ENCODE measurements around the gene CRKL.

Gene CRKL, protein sequence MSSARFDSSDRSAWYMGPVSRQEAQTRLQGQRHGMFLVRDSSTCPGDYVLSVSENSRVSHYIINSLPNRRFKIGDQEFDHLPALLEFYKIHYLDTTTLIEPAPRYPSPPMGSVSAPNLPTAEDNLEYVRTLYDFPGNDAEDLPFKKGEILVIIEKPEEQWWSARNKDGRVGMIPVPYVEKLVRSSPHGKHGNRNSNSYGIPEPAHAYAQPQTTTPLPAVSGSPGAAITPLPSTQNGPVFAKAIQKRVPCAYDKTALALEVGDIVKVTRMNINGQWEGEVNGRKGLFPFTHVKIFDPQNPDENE

GRCh38 chr22:20916916-20917810 is at the start of gene CRKL:
Gene CRKL (plus strand): TSS chr22:20917407. CDS start chr22:20917935, 528 bp downstream.
- H3K36me3 Mint-ChIP-seq = peaks cover 7% of the 10 kb centered on the region
- H3K27me3 Mint-ChIP-seq = no peaks in the 10 kb centered on the region
- H3K4me1 Mint-ChIP-seq = peaks cover 34% of the 10 kb centered on the region
- peak within 1 kb of the TSS; percentile 86 for H3K4me3 Mint-ChIP-seq
- H3K9me3 Mint-ChIP-seq = no peaks in the 10 kb centered on the region
- peak within 1 kb of the TSS; percentile 82 for H3K27ac Mint-ChIP-seq

DNA sequence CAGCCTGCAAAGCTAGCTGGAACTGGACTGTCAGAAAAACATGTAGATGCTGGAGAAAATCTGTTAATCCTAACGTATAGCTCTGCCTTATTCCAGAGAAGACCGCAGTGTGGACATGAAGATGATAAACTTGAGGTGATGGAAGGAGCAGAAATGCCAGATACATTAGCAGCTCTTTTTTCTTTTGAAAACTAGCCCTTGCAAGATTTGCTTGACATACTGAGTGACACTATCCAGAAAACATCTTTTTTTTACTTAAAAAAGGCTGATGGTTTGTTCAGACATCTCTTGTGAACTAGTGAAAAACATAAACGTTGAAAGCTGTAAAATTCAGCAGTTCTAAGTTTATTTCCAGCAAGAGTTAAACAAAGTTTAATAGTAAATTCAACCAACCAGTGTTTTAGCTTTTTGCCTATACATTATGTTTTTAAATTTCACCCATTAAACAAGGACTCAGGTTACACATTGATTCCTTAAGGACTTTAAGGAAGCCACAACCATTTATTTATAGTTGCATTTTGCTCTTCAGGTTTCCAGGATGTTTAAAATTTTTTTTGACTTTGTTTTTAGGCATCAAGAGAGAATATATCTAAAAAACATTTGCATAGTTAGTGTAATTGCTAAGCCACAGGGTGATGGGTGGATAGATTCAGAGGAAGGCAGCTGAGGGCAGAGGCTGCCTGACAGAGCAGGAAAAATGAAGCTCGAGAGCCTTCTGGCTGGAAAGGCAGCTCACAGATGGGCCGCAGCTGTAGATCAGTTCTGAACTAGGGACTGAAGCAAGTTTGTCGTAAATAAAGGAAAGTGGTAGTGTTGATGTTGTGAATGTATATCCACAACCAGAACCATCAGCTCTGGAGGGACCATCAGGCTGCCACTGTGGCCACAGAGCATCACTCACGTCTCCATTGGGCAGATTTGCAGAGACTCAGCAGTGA is 48.9 kb upstream of the CRKL start:
- H3K36me3 Mint-ChIP-seq = peaks cover 4% of the 10 kb centered on the region
- H3K9me3 Mint-ChIP-seq = no peaks in the 10 kb centered on the region
- no peaks in the 10 kb centered on the region for H3K27me3 Mint-ChIP-seq
- H3K4me1 Mint-ChIP-seq = peaks cover 27% of the 10 kb centered on the region
- H3K27ac Mint-ChIP-seq = no peak overlapping the region
- H3K4me3 Mint-ChIP-seq = no peak overlapping the region

- Mint-ChIP-seq H3K27me3 (no peaks in the 10 kb centered on the region), H3K9me3 (no peaks in the 10 kb centered on the region), H3K36me3 (peaks cover 4% of the 10 kb centered on the region), H3K4me3 (no peak overlapping the region), H3K27ac (peak overlapping the region; percentile 2), H3K4me1 (peaks cover 19% of the 10 kb centered on the region)
These were observed 48.0 kb upstream of the CRKL start for GRCh38 chr22:20869234-20869633.

DNA sequence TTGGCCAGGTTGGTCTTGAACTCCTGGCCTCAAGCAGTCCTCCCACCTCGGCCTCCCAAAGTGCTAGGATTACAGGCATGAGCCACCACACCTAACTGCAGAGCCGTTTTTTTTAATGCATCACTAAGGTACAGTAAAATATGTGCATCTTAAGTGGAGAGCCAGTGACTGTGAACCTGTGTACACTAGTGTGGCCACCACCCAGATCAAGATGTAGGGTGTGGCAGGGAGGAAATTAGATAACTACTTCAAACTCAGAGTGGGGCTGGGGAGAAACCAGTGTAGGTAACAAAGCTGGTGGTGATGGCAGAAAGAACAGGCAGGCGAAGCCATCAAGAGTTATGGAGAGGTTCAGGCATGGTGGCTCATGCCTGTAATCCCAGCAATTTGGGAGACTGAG is 44.0 kb upstream of the CRKL start:
- Mint-ChIP-seq H3K36me3 (peaks cover 7% of the 10 kb centered on the region), H3K27ac (no peak overlapping the region), H3K4me1 (no peaks in the 10 kb centered on the region), H3K27me3 (no peaks in the 10 kb centered on the region), H3K4me3 (no peak overlapping the region), H3K9me3 (no peaks in the 10 kb centered on the region)

DNA sequence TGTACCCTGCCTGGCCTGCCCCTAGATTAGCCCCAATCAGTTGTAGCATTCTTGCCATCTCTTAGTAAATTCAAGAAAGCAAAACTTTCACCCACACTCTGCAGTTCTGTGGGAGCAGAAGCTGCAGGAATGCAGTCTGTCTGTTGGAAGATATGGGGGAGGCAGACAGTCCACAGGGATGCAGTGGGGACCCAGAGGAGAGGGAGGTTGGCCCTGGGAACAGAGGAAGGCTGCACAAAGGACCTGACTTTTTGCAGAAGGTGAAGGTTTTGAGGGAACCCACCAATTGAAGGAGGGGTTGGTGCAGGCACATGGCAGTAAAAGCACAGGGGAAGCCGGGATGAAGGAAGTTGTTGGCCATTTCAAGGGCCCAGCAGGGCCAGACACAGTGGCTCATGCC is 41.9 kb upstream of the CRKL start:
- H3K9me3 Mint-ChIP-seq = no peaks in the 10 kb centered on the region
- H3K4me3 Mint-ChIP-seq = no peak overlapping the region
- H3K27me3 Mint-ChIP-seq = no peaks in the 10 kb centered on the region
- no peak overlapping the region for H3K27ac Mint-ChIP-seq
- H3K4me1 Mint-ChIP-seq = no peaks in the 10 kb centered on the region
- peaks cover 3% of the 10 kb centered on the region for H3K36me3 Mint-ChIP-seq

DNA sequence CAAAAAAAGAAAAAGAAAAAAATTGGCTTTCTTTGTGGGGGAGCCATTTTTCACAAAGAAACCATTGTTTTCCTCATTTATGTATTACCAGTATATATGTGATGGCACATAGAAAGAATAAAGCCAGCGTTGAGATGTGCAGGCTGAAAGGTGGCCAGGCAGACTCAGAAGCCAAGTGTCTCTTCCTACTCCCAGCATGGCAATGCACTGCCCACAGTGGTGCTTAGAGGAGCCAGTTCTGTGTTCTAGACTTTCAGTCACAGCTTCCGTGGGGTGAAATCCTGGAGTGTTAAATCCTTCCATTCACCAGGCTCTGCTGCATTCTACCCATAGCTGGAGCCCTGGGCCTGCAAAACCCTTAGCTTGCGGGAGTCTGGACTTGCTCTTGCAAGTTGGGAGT is 39.5 kb upstream of the CRKL start:
- no peak overlapping the region for H3K27ac Mint-ChIP-seq
- H3K27me3 Mint-ChIP-seq = no peaks in the 10 kb centered on the region
- H3K4me1 Mint-ChIP-seq = no peaks in the 10 kb centered on the region
- H3K4me3 Mint-ChIP-seq = no peak overlapping the region
- no peaks in the 10 kb centered on the region for H3K9me3 Mint-ChIP-seq
- peaks cover 8% of the 10 kb centered on the region for H3K36me3 Mint-ChIP-seq

DNA sequence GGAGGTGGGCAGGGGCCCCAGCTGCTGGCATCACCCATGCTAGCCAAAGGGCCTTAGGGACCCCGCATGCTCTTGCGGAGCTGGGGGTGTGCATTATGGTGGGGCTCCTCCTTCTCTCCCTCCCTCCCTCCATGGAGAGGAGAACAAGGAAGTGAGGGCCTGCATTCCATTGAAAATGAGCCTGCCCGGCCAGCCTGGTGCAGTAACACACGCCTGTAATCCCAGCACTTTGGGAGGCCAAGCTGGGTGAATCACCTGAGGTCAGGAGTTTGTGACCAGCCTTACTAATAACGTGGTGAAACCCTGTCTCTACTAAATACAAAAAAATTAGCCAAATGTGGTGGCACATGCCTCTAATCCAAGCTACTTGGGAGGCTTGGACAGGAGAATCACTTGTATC is 36.0 kb upstream of the CRKL start:
- Mint-ChIP-seq H3K36me3 (peaks cover 7% of the 10 kb centered on the region), H3K9me3 (no peaks in the 10 kb centered on the region), H3K4me3 (no peak overlapping the region), H3K27me3 (no peaks in the 10 kb centered on the region), H3K4me1 (no peaks in the 10 kb centered on the region), H3K27ac (no peak overlapping the region)

DNA sequence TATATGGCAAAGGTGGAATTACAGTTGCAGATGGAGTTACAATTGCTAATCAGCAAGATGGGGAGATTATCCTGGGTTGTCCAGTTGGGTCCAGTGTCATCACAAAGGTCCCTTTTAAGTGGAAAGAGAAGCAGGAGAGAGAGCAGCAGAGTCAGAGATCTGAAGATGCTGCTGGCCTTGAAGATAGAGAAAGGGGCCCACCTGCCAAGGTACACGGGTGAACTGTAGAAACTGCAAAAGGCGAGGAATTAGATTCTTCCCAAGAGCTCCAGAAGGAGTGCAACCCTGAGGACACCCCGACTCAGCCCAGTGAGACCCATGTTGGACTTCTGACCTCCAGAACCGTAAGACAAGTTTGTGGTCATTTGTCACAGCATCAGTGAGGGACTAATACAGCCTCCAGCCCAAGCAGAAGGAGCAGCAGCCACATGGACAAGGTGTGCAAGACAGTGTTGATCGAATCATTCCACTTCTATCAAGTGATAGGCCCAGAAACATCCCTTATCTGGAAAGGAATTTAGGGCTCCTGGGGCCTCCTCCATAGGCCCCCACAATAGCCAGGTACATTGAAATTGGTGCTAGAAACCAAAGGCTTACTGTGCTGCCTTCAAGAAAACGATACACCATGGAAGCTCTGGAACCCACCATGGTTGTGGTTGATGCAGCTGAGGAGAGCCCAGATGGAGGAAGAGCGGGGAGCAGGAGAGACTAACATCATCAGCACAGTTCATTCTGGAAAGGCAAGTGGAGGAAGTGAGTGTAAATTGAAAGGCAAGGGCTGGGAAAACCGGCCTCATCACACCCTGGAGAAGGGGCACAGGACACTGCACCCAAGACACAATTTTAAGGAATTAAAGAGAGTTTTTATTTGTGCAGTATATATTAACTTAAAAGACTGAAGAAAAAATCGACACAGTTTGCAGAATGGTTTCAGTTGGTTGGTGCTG is 35.1 kb upstream of the CRKL start:
- peaks cover 7% of the 10 kb centered on the region for H3K36me3 Mint-ChIP-seq
- H3K4me3 Mint-ChIP-seq = no peak overlapping the region
- no peak overlapping the region for H3K27ac Mint-ChIP-seq
- H3K27me3 Mint-ChIP-seq = no peaks in the 10 kb centered on the region
- H3K4me1 Mint-ChIP-seq = no peaks in the 10 kb centered on the region
- no peaks in the 10 kb centered on the region for H3K9me3 Mint-ChIP-seq

DNA sequence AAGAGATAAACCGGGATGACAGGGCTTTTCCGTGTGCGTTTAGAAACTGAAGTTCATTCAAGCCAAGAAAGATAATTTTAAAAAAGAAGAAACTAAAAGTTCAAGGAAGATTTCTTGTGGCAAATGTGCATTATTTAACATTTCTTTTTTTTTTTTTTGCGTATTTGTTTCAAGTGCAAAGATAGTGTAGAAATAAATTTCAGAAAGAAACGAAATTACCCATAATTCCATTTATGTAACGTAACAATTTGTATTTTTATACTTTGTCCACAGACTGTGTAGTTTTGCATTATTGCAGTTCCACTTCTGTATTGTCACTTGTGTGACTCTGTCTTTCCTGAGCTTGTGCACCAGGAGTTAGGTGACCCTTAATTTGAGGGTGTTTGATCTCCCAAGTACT is 34.4 kb upstream of the CRKL start:
- Mint-ChIP-seq H3K36me3 (peaks cover 12% of the 10 kb centered on the region), H3K4me3 (no peak overlapping the region), H3K4me1 (no peaks in the 10 kb centered on the region), H3K9me3 (no peaks in the 10 kb centered on the region), H3K27ac (no peak overlapping the region), H3K27me3 (no peaks in the 10 kb centered on the region)

- H3K27ac Mint-ChIP-seq = no peak overlapping the region
- H3K9me3 Mint-ChIP-seq = no peaks in the 10 kb centered on the region
- H3K4me3 Mint-ChIP-seq = no peak overlapping the region
- H3K4me1 Mint-ChIP-seq = no peaks in the 10 kb centered on the region
- H3K36me3 Mint-ChIP-seq = peaks cover 16% of the 10 kb centered on the region
- H3K27me3 Mint-ChIP-seq = no peaks in the 10 kb centered on the region
These were observed 32.8 kb upstream of the CRKL start for GRCh38 chr22:20884454-20884853.

- Mint-ChIP-seq H3K27me3 (no peaks in the 10 kb centered on the region), H3K27ac (no peak overlapping the region), H3K4me1 (no peaks in the 10 kb centered on the region), H3K4me3 (no peak overlapping the region), H3K9me3 (no peaks in the 10 kb centered on the region), H3K36me3 (peaks cover 20% of the 10 kb centered on the region)
These were observed 32.1 kb upstream of the CRKL start for GRCh38 chr22:20885017-20885556.

GRCh38 chr22:20885557-20886323 is 31.5 kb upstream of the CRKL start:
- H3K36me3 Mint-ChIP-seq = peaks cover 20% of the 10 kb centered on the region
- H3K4me3 Mint-ChIP-seq = no peak overlapping the region
- H3K27me3 Mint-ChIP-seq = no peaks in the 10 kb centered on the region
- no peaks in the 10 kb centered on the region for H3K4me1 Mint-ChIP-seq
- no peak overlapping the region for H3K27ac Mint-ChIP-seq
- H3K9me3 Mint-ChIP-seq = no peaks in the 10 kb centered on the region

DNA sequence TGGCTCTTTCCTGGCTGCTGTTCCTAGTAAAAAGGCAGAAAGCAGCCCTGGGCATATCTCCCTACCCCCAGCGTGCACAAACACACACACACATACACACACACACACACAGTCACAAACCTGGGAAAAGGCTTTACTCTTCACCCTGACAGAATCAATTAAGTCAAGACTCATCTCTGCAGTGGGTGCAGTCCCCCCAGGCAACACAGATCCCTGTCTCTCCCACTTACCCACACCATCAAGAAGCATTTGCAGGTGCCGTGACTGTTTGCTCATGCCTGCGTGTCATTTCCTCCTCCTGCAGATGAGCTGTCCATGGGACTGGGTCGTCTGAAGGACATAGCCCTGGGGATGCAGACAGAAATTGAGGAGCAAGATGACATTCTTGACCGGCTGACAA is 29.8 kb upstream of the CRKL start:
- Mint-ChIP-seq H3K9me3 (no peaks in the 10 kb centered on the region), H3K27me3 (no peaks in the 10 kb centered on the region), H3K4me3 (no peak overlapping the region), H3K4me1 (no peaks in the 10 kb centered on the region), H3K27ac (no peak overlapping the region), H3K36me3 (peaks cover 19% of the 10 kb centered on the region)
